ENCODE measurements around the gene FLT3.

- TF ChIP-seq CTCF (IDR thresholded peaks at IDR 0.05) = no peak
- no peak for TF ChIP-seq POLR2A (IDR thresholded peaks at IDR 0.05)
- peak in 1 of 3 donors; percentile 13 for TF ChIP-seq POLR2AphosphoS5 (IDR thresholded peaks at IDR 0.05)
These were observed 123.8 kb downstream of the FLT3 start for GRCh38 chr13:27976362-27977091.
